ENCODE measurements around the gene UGP2. TPM values are rescaled to one million over a fixed set of nuclear protein-coding genes. Genes with fewer than 3 reads are reported as not detected.

The UGP2 gene
- total and polyA plus RNA-seq, 2 of the 4 experiments (the other 2 are of a cell fraction): 45.0 to 58.8 TPM

- peaks cover 5% of the 10 kb centered on the region for H3K9me1 ChIP-seq (ENCODE audit: insufficient read depth, low read length)
- no peak overlapping the region for H4K91ac ChIP-seq (ENCODE audit: insufficient read depth, low read depth, low read length)
- H4K20me1 ChIP-seq (ENCODE audit: insufficient read depth, low read length): no peaks in the 10 kb centered on the region
- POLR2A ChIA-PET (ENCODE audit: unreplicated experiment): interaction anchor here (0.6 kb wide), 1 partner anchor 459 kb away, joined by 4 read pairs; no protein-coding TSS in a partner anchor
- H3K4me3 ChIP-seq (ENCODE audit: insufficient read depth, low read depth, low read length): no peak overlapping the region
- H3K9ac ChIP-seq (ENCODE audit: low read depth, low read length): no peak overlapping the region
- H3K56ac ChIP-seq (ENCODE audit: extremely low read depth, insufficient read depth, low read length): no peak overlapping the region
- in situ Hi-C loops (cut with MboI; ENCODE audit: low sequenced_read_pairs): no loop called here
- no peak overlapping the region for H2AK5ac ChIP-seq (ENCODE audit: low read depth, low read length)
- no peak overlapping the region for H3K4me2 ChIP-seq (ENCODE audit: low read depth, low read length)
- H3K79me1 ChIP-seq (ENCODE audit: low read depth in 1 of 2, low read length in 2 of 2): peaks cover 1 to 9% of the 10 kb centered on the region in 2 experiments; a peak in 2 of 4 replicates
- no peak overlapping the region for H3K14ac ChIP-seq (replicated peaks; ENCODE audit: low read depth, low read length)
- dilution Hi-C loops (cut with HindIII; ENCODE audit: low sequenced_read_pairs, unreplicated experiment): no loop called here
- no peak overlapping the region for H2BK15ac ChIP-seq (ENCODE audit: low read depth, low read length)
- no peak overlapping the region for H3K4ac ChIP-seq (ENCODE audit: low read depth, low read length)
- H3K9me3 ChIP-seq (ENCODE audit: control insufficient read depth, insufficient read depth, low read length): no peaks in the 10 kb centered on the region
- H4K5ac ChIP-seq (ENCODE audit: low read depth, low read length): no peak overlapping the region
- H3K27ac ChIP-seq (ENCODE audit: insufficient read depth, low read length): no peak overlapping the region
- H3K23ac ChIP-seq (ENCODE audit: low read depth, low read length): no peak overlapping the region
- no peak for DNase-seq
- no TSS peak for BruUV-seq (replicated peaks)
- TF ChIP-seq FOS (IDR thresholded peaks at IDR 0.05; ENCODE audit: low read depth, low read length): no peak
- TF ChIP-seq ELK1 (IDR thresholded peaks at IDR 0.05; ENCODE audit: borderline replicate concordance, low read depth, low read length): no peak
- no peak for TF ChIP-seq POLR2A (IDR thresholded peaks at IDR 0.05; ENCODE audit: low read depth, low read length)
- TF ChIP-seq, protein P1, sequence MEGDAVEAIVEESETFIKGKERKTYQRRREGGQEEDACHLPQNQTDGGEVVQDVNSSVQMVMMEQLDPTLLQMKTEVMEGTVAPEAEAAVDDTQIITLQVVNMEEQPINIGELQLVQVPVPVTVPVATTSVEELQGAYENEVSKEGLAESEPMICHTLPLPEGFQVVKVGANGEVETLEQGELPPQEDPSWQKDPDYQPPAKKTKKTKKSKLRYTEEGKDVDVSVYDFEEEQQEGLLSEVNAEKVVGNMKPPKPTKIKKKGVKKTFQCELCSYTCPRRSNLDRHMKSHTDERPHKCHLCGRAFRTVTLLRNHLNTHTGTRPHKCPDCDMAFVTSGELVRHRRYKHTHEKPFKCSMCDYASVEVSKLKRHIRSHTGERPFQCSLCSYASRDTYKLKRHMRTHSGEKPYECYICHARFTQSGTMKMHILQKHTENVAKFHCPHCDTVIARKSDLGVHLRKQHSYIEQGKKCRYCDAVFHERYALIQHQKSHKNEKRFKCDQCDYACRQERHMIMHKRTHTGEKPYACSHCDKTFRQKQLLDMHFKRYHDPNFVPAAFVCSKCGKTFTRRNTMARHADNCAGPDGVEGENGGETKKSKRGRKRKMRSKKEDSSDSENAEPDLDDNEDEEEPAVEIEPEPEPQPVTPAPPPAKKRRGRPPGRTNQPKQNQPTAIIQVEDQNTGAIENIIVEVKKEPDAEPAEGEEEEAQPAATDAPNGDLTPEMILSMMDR (conservative IDR thresholded peaks at IDR 0.05; ENCODE audit: low read depth, low read length): no peak
- TF ChIP-seq RFX5 (IDR thresholded peaks at IDR 0.05; ENCODE audit: low read depth, low read length): no peak
- TF ChIP-seq MAZ (IDR thresholded peaks at IDR 0.05; ENCODE audit: borderline replicate concordance, low read depth, low read length): no peak
- TF ChIP-seq BHLHE40 (IDR thresholded peaks at IDR 0.05; ENCODE audit: low read depth, low read length): no peak
- no peak for TF ChIP-seq RCOR1 (IDR thresholded peaks at IDR 0.05; ENCODE audit: insufficient replicate concordance, low read length)
- TF ChIP-seq, protein P2, sequence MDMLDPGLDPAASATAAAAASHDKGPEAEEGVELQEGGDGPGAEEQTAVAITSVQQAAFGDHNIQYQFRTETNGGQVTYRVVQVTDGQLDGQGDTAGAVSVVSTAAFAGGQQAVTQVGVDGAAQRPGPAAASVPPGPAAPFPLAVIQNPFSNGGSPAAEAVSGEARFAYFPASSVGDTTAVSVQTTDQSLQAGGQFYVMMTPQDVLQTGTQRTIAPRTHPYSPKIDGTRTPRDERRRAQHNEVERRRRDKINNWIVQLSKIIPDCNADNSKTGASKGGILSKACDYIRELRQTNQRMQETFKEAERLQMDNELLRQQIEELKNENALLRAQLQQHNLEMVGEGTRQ (IDR thresholded peaks at IDR 0.05; ENCODE audit: low read depth, low read length): no peak
- H2BK120ac ChIP-seq (ENCODE audit: low read depth, low read length): no peak overlapping the region
- no peaks in the 10 kb centered on the region for H3K4me1 ChIP-seq (ENCODE audit: control insufficient read depth, insufficient read depth, low read length)
- no peak overlapping the region for H3K18ac ChIP-seq (ENCODE audit: low read depth, low read length)
- H2BK20ac ChIP-seq (ENCODE audit: low read depth, low read length): no peak overlapping the region
- no peak overlapping the region for H2BK5ac ChIP-seq (ENCODE audit: low read depth, low read length, poor library complexity, severe bottlenecking)
- no CpG with 5 or more reads among the region's 2 CpGs for WGBS, 2 experiments (ENCODE audit: extremely low coverage in 2 of 2, insufficient read length in 1 of 2)
- H3K27me3 ChIP-seq (ENCODE audit: control insufficient read depth, insufficient read depth, low read length): no peaks in the 10 kb centered on the region
- no peak overlapping the region for H2AFZ ChIP-seq (replicated peaks; ENCODE audit: low read length, poor library complexity)
- H2AK9ac ChIP-seq (replicated peaks; ENCODE audit: low read depth, low read length, poor library complexity): no peak overlapping the region
- CTCF ChIA-PET: no interaction called here
- ATAC-seq (ENCODE audit: low read depth): no peak
- no peaks in the 10 kb centered on the region for H3K36me3 ChIP-seq (ENCODE audit: control insufficient read depth, insufficient read depth, low read length)
- intact Hi-C loops (cut with micrococcal nuclease): no loop called here
- H4K8ac ChIP-seq (ENCODE audit: low read depth in 2 of 2, low read length in 2 of 2): no peak overlapping the region
Observed at GRCh38 chr2:63837036-63837594, 4.6 kb upstream of the UGP2 start.
